Ramos (cell line): ENCODE results near the gene ECHDC3.

ENCODE experiments used
- in situ Hi-C: fragments of 300-500 bp; cut with MboI; formaldehyde crosslinking; loops from one replicate; pipeline ENCODE4 v1.14.3; 2022; ENCODE audit warnings: low sequenced_read_pairs; ENCODE audit not compliant: unreplicated experiment

ECHDC3 gene

DNA sequence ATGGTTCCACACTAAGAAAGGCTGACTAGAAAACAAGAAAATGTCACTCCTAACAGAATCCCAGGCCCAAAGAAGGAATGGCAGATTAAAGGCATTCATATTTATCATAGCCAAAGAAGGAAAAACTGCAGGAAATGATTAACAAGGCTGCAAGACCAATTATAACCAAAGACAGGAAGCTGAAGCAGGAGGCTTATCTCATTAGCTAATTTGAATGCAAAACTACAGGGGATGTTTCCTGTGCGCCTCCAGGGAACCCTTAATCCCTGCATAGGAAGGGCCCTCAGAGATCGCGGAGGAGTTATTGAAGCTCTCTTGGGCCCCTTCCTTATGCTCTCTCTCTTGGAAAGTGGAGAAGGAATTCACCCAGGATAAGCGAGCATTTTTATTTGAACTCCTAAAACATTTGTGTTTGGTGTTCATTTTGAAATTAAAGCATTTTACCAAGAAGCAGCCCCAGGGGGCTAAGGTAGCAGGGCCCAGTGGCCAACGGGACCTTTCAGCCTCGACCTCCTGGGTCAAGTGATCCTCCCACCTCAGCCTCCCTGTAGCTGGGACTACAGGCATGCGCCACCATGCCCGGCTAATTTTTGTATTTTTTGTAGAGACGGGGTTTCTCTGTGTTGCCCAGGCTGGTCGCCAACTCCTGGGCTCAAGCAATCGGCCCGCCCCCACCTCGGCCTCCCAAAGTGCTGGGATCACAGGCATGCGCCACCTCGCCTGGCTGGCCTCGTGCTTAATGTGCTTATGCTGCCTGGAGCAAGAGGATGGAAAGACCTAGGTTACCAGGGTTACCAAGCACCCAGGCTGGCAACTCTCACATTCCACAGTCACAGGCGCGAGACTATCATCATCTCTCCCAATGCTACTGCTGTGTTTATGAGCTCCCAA is 56.9 kb downstream of the ECHDC3 start:
- in situ Hi-C loops = no loop called here

DNA sequence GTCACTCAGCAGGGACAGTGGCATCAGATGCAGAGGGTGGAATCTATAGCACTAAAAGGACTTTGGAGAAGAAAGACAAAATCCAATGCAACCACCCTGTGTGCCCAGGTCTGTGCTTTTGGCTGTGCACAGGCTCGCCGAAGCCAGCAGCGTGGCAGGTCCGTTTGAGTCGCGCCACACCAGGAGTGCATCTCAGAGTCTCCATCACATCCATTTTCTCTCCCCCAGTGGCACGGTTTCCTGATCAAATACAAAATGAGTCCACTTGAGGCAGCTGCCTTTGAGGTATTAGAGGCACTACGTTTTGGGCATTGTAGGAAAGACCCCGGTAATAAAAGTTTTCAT is 57.5 kb downstream of the ECHDC3 start:
- in situ Hi-C loops = no loop called here

GRCh38 chr10:11804336-11804735 is 62.2 kb downstream of the ECHDC3 start:
- in situ Hi-C loops = no loop called here

DNA sequence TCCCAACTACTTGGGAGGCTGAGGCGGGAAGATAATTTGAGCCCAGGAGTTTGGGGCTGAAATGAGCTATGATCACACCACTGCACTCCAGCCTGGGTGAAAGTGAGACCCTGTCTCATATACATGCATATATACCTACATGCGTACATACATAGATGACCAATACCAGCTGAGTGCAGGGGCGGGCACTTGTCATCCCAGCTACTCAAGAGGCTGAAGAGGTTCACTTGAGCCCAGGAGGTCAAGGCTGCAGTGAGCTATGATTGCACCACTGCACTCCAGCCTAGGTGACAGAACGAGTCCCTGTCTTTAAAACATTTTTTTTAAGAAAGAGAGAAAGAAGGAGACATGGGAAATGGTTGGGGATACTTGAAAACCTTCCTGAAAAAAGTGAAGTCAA is 63.6 kb downstream of the ECHDC3 start:
- in situ Hi-C loops = no loop called here

DNA sequence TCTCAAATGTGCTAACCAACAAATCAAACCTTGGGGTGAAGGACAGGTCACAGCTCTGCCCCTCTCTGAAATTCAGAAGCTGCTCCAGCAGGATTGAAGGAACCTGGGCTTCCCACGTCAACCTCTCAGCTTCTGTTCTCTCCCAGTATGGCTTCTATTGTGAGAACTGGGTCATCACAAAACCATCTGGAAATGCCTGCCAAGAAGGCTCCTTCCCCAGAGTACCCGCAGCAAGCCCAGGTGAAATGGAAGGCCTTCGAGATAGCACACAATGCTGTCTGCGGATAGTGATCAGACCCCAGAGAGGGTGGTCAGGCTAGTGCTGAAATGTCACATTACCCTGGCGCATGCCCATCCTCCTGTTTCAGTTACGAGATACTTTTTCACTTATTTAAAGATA is 64.5 kb downstream of the ECHDC3 start:
- in situ Hi-C loops = no loop called here

DNA sequence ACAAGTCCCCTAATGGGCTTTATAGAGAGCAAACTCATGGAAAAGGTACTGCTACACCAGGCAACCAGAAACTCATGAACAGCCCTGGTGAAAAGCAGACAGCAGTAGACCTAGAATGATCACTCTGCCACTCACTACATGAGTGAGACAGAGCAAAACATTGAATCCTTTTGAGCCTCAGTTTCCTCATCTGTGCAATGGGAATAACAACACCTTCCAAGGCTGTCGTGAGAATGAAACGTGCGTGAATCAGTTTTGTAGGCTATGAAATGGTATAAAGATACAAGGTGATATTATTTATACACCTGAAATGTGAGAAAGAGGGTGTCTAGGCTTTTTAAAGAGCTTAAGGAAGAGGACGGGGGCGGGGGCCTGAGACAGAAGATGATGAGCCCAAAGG is 66.6 kb downstream of the ECHDC3 start:
- in situ Hi-C loops = no loop called here

DNA sequence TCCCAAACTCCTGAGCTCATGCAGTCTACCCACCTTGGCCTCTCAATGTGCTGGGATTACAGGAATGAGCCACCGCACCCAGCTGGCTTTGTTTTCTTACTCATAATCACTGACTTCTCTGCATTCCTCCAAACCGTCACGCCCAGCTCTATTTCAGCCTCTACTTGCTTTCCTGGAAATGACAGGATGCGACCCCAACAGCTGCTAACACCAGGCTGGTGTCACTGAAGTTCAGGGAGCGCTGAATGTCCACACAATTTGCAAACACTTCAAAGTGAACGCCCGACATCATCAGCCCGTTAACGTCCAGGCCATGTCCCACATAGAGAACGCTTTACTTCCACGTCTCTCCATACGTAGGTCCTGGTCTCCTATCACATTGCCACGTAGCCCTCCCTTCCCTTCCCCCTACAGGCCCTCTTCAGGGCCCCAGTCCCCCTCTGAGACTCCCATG is 68.2 kb downstream of the ECHDC3 start:
- in situ Hi-C loops = no loop called here

DNA sequence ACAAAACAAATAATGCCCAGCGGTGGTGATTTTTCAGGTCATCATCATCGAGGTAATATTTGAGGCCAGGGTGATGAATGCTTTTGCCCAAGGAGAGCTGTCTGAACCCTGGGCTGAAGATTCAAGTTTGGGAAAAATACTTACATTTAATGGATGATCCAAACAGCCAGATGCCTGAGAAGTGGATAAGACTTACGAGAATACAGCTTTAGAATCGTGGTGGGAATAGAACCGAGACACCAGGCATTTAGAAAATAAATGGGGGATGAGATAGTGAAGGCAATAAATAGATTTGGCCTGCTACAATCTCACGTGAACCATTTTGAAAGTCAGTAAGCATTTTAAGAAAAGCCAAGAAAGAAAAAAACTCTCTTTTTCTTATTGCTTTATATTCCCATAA is 68.8 kb downstream of the ECHDC3 start:
- in situ Hi-C loops = no loop called here

GRCh38 chr10:11813177-11813576 is 71.0 kb downstream of the ECHDC3 start:
- in situ Hi-C loops = no loop called here
